Stromal cell of bone marrow (primary cell): ENCODE measurements around the gene ELANE.
"Not testable (repeated sequence)": the region's sequence is repeated elsewhere in the genome, so short reads cannot be mapped to it uniquely, and the experiment has no call there.

Experiments
- DNase-seq: peaks from one replicate; pipeline ENCODE4 v3.0.0-alpha.2; 2012; ENCODE audit warnings: low read depth

ELANE gene

GRCh38 chr19:879711-880438 is 27.8 kb downstream of the ELANE start:
- no peak for DNase-seq

- DNase-seq = no peak
Observed at GRCh38 chr19:881385-882071, 29.4 kb downstream of the ELANE start.

GRCh38 chr19:882871-883497 is 30.9 kb downstream of the ELANE start:
- DNase-seq = no peak

- no peak for DNase-seq
Observed at GRCh38 chr19:883661-884211, 31.6 kb downstream of the ELANE start.

- DNase-seq = no peak
Observed at GRCh38 chr19:884420-885211, 32.5 kb downstream of the ELANE start.

GRCh38 chr19:885536-886224 is 33.6 kb downstream of the ELANE start:
- no peak for DNase-seq

- peak; percentile 18 for DNase-seq
Observed at GRCh38 chr19:887072-887471, 35.0 kb downstream of the ELANE start.

- DNase-seq = no peak
Observed at GRCh38 chr19:887599-887998, 35.5 kb downstream of the ELANE start.

GRCh38 chr19:888581-889385 is 36.7 kb downstream of the ELANE start:
- no peak for DNase-seq

- no peak for DNase-seq
Observed at GRCh38 chr19:889662-890295, 37.7 kb downstream of the ELANE start.

- DNase-seq = no peak
Observed at GRCh38 chr19:890831-891230, 38.7 kb downstream of the ELANE start.

- DNase-seq = not testable (repeated sequence)
Observed at GRCh38 chr19:891421-892200, 39.5 kb downstream of the ELANE start.

- DNase-seq = no peak
Observed at GRCh38 chr19:892243-892893, 40.3 kb downstream of the ELANE start.

GRCh38 chr19:892894-893689 is 41.0 kb downstream of the ELANE start, which contains the start of the genes MED16 and RNU6-9:
TSS of gene MED16 (minus strand) at chr19:893187. CDS start at chr19:891131, 2,056 bp downstream.
TSS of gene RNU6-9 (plus strand) at chr19:893484.
- peak; percentile 84 for DNase-seq

- DNase-seq = no peak
Observed at GRCh38 chr19:896434-896833, 44.3 kb downstream of the ELANE start.

GRCh38 chr19:896999-897398 is 44.9 kb downstream of the ELANE start:
- DNase-seq = no peak

- no peak for DNase-seq
Observed at GRCh38 chr19:897442-898039, 45.4 kb downstream of the ELANE start.
